Measurements from ENCODE around the gene CAB39L. TPM values are rescaled to one million over a fixed set of nuclear protein-coding genes. Genes with fewer than 3 reads are reported as not detected.
A peak's percentile ranks its signal among the peaks of the same experiment; 100 is the strongest.

Gene CAB39L
- total RNA-seq, 1 donor from 2014 or later: 13.2 TPM

DNA sequence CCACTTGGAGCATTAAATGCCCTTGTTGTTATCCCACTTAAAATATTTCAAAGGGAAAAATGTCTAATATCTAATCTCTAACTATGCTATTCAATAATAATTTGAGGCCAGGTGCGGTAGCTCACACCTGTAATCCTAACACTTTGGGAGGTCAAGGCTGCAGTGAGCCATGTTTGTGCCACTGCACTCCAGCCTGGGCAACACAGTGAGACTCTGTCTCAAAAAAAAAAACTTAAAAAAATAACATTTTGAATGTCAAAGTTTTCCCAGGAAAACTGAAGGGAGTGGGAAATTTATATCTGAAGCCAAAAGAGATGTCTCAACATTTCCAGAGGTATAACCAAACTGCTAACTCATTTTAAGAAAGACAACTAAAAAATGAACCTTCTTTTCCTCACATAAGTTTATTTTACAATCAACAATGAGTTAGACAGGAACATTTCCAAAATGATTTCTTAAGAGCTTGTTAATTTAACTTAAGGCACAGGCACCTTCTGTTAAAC is 47.9 kb downstream of the CAB39L start:
- H3K4me3 Mint-ChIP-seq (ENCODE audit: unreplicated experiment): no peak overlapping the region
- H3K27ac Mint-ChIP-seq (ENCODE audit: unreplicated experiment): no peak overlapping the region

DNA sequence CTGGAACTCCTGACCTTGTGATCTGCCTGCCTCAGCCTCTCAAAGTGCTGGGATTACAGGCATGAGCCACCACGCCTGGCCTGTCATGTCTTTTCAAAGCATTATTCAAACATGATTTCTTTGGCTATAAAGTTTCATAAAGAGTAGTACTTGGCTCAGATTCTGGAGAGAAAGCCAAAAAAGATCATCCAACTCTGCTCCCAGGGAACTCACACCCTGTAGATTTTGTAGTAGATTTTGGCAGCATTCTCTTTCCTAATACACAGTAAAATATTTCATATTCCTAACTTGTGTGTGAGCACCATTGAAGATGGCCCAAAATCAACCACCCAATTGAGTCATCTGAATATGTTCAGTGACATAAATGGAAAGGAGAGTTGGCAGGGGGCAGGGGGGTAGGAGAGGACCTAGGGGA is 48.4 kb downstream of the CAB39L start:
- Histone ChIP-seq H3K9ac (ENCODE audit: low read length) (no peak overlapping the region), H3K79me2 (ENCODE audit: insufficient read depth, low read length) (no peaks in the 10 kb centered on the region), H3K4me2 (ENCODE audit: low read length) (no peak overlapping the region), H3K4me3 (ENCODE audit: insufficient read depth, low read depth, low read length) (no peak overlapping the region), H3K9me3 (ENCODE audit: insufficient read depth, low read depth, low read length) (no peaks in the 10 kb centered on the region), H3K27me3 (ENCODE audit: insufficient read depth, low read length) (no peaks in the 10 kb centered on the region), H3K27ac (ENCODE audit: low read depth, low read length) (no peak overlapping the region), H2AFZ (ENCODE audit: low read depth, low read length) (no peak overlapping the region), H4K20me1 (ENCODE audit: insufficient read depth, low read length) (no peaks in the 10 kb centered on the region), H3K36me3 (ENCODE audit: insufficient read depth, low read length) (no peaks in the 10 kb centered on the region), H3K4me1 (ENCODE audit: insufficient read depth, low read length) (no peaks in the 10 kb centered on the region)
- Mint-ChIP-seq H3K27ac (ENCODE audit: unreplicated experiment) (no peak overlapping the region), H3K36me3 (ENCODE audit: low read depth, unreplicated experiment) (no peaks in the 10 kb centered on the region), H3K4me3 (ENCODE audit: unreplicated experiment) (no peak overlapping the region), H3K27me3 (ENCODE audit: low read depth, unreplicated experiment) (no peaks in the 10 kb centered on the region), H3K9me3 (ENCODE audit: unreplicated experiment) (no peaks in the 10 kb centered on the region), H3K4me1 (ENCODE audit: low read depth, unreplicated experiment) (peaks cover 5% of the 10 kb centered on the region)
- no peak for TF ChIP-seq EZH2 (IDR thresholded peaks at IDR 0.05; ENCODE audit: insufficient read depth, low read length)
- TF ChIP-seq, protein P1, sequence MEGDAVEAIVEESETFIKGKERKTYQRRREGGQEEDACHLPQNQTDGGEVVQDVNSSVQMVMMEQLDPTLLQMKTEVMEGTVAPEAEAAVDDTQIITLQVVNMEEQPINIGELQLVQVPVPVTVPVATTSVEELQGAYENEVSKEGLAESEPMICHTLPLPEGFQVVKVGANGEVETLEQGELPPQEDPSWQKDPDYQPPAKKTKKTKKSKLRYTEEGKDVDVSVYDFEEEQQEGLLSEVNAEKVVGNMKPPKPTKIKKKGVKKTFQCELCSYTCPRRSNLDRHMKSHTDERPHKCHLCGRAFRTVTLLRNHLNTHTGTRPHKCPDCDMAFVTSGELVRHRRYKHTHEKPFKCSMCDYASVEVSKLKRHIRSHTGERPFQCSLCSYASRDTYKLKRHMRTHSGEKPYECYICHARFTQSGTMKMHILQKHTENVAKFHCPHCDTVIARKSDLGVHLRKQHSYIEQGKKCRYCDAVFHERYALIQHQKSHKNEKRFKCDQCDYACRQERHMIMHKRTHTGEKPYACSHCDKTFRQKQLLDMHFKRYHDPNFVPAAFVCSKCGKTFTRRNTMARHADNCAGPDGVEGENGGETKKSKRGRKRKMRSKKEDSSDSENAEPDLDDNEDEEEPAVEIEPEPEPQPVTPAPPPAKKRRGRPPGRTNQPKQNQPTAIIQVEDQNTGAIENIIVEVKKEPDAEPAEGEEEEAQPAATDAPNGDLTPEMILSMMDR (IDR thresholded peaks at IDR 0.05; ENCODE audit: insufficient read depth, low read depth, low read length): no peak
- DNase-seq (ENCODE audit: low read depth) (no peak), FAIRE-seq (no peak)

More for the DNA sequence above, 47.9 kb downstream of the CAB39L start:
- Mint-ChIP-seq H3K36me3 (ENCODE audit: low read depth, unreplicated experiment) (no peaks in the 10 kb centered on the region), H3K27me3 (ENCODE audit: low read depth, unreplicated experiment) (no peaks in the 10 kb centered on the region), H3K4me1 (ENCODE audit: low read depth, unreplicated experiment) (peaks cover 4% of the 10 kb centered on the region), H3K9me3 (ENCODE audit: unreplicated experiment) (no peaks in the 10 kb centered on the region)
- H3K9me3 ChIP-seq (ENCODE audit: insufficient read depth, low read depth, low read length): no peaks in the 10 kb centered on the region
- H2AFZ ChIP-seq (ENCODE audit: low read depth, low read length): no peak overlapping the region
- no peaks in the 10 kb centered on the region for H3K36me3 ChIP-seq (ENCODE audit: insufficient read depth, low read length)
- TF ChIP-seq, protein P1 (IDR thresholded peaks at IDR 0.05; ENCODE audit: insufficient read depth, low read depth, low read length): no peak
- no peak for TF ChIP-seq EZH2 (IDR thresholded peaks at IDR 0.05; ENCODE audit: insufficient read depth, low read length)
- no peaks in the 10 kb centered on the region for H4K20me1 ChIP-seq (ENCODE audit: insufficient read depth, low read length)
- FAIRE-seq (peak; percentile 32), DNase-seq (ENCODE audit: low read depth) (no peak)
- no peak overlapping the region for H3K4me2 ChIP-seq (ENCODE audit: low read length)
- no peaks in the 10 kb centered on the region for H3K27me3 ChIP-seq (ENCODE audit: insufficient read depth, low read length)
- H3K4me3 ChIP-seq (ENCODE audit: insufficient read depth, low read depth, low read length): no peak overlapping the region
- H3K27ac ChIP-seq (ENCODE audit: low read depth, low read length): no peak overlapping the region
- no peaks in the 10 kb centered on the region for H3K4me1 ChIP-seq (ENCODE audit: insufficient read depth, low read length)
- no peaks in the 10 kb centered on the region for H3K79me2 ChIP-seq (ENCODE audit: insufficient read depth, low read length)
- no peak overlapping the region for H3K9ac ChIP-seq (ENCODE audit: low read length)

DNA sequence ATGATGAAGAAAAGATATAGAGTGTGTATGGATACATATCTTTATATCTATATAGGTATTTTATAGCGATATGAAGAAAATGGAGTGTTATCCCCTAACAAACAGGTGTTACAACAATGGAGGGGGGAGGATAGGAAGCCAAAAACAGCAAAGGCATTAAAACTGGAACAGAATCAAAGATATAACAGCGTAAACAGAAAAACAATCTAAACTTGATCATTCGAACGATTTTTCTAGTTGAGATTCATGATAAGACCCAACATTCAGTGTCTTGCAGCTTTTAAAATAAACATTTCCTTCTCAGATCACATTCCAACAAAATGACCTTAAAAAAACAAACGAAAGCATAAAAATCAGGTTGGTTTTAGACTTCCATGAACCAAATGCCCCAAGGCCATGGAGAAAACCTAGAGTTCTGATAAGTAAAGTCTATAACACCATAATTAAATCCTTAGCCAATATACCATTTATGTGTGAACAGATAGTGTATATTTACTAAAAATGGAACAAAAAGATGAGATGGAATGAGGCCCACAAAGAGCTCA is 55.7 kb downstream of the CAB39L start:
- no peak overlapping the region for H3K4me3 Mint-ChIP-seq (ENCODE audit: unreplicated experiment)
- H2AFZ ChIP-seq (ENCODE audit: low read depth, low read length): no peak overlapping the region
- DNase-seq (ENCODE audit: low read depth) (no peak), FAIRE-seq (no peak)
- H4K20me1 ChIP-seq (ENCODE audit: insufficient read depth, low read length): no peaks in the 10 kb centered on the region
- no peaks in the 10 kb centered on the region for H3K9me3 ChIP-seq (ENCODE audit: insufficient read depth, low read depth, low read length)
- no peaks in the 10 kb centered on the region for H3K4me1 ChIP-seq (ENCODE audit: insufficient read depth, low read length)
- peaks cover 11% of the 10 kb centered on the region for H3K4me1 Mint-ChIP-seq (ENCODE audit: low read depth, unreplicated experiment)
- no peak for TF ChIP-seq EZH2 (IDR thresholded peaks at IDR 0.05; ENCODE audit: insufficient read depth, low read length)
- TF ChIP-seq, protein P1 (IDR thresholded peaks at IDR 0.05; ENCODE audit: insufficient read depth, low read depth, low read length): no peak
- no peak overlapping the region for H3K27ac ChIP-seq (ENCODE audit: low read depth, low read length)
- H3K4me2 ChIP-seq (ENCODE audit: low read length): no peak overlapping the region
- H3K9me3 Mint-ChIP-seq (ENCODE audit: unreplicated experiment): peaks cover 5% of the 10 kb centered on the region
- no peaks in the 10 kb centered on the region for H3K27me3 Mint-ChIP-seq (ENCODE audit: low read depth, unreplicated experiment)
- H3K27me3 ChIP-seq (ENCODE audit: insufficient read depth, low read length): no peaks in the 10 kb centered on the region
- no peak overlapping the region for H3K4me3 ChIP-seq (ENCODE audit: insufficient read depth, low read depth, low read length)
- H3K27ac Mint-ChIP-seq (ENCODE audit: unreplicated experiment): no peak overlapping the region
- no peaks in the 10 kb centered on the region for H3K79me2 ChIP-seq (ENCODE audit: insufficient read depth, low read length)
- H3K36me3 ChIP-seq (ENCODE audit: insufficient read depth, low read length): no peaks in the 10 kb centered on the region
- no peak overlapping the region for H3K9ac ChIP-seq (ENCODE audit: low read length)
- H3K36me3 Mint-ChIP-seq (ENCODE audit: low read depth, unreplicated experiment): peaks cover 14% of the 10 kb centered on the region

Data from astrocyte (in vitro differentiated cells and primary cell).